SHP77 treated with DMSO at 0.1 percent for 48 hours (cell line): ENCODE measurements around the gene CYGB.
A peak's percentile ranks its signal among the peaks of the same experiment; 100 is the strongest.
"Not testable (repeated sequence)": the region's sequence is repeated elsewhere in the genome, so short reads cannot be mapped to it uniquely, and the experiment has no call there.

Source experiments
- DNase-seq: peaks from one replicate; lab custom pipeline; 2025; lab: John Stamatoyannopoulos, UW

Gene CYGB

DNA sequence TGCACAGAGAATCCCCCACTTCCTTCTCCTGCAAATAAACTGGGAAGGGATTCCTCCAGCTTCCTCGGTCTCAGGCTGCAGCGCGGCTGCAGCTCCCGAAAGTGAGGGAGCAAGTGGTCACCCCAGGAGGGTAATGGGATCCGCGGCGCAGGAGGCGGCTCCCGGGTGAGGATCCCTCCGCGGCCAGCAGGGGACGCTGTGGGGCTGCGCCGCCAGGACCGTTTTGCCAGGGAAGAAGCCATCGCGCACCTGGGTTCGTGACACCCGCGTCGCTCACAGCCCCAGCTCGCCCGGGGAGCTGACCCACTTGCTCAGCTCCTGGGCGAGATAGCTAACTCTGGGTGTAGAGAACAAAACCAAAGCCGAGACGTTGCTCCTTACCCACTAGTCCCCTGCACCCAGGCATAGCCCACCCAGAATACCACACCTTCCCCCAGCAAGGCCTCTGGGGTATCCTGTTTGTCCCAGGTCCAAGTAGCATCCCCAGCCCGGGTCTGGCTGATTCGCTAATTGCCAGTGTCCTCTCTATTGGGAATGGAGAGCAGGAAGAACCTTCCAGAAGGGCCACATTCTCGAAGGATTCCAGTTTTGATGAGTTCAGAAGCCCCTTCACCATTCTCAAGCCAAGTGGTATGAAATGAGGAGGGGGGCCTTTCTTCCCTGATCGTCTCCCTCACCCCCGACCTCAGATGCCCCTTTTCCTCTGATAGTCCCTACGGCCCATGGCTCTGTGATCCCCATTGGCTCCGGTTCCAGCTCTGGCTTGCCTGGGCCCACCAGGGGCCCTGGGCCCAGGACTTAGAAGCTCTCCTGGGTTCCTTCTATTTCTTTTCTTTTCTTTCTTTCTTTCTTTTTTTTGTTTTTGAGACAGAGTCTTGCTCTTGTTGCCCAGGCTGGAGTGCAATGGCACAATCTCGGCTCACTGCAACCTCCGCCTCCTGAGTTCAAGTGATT lies 14.1 kb downstream of the CYGB start:
- DNase-seq: no peak

DNA sequence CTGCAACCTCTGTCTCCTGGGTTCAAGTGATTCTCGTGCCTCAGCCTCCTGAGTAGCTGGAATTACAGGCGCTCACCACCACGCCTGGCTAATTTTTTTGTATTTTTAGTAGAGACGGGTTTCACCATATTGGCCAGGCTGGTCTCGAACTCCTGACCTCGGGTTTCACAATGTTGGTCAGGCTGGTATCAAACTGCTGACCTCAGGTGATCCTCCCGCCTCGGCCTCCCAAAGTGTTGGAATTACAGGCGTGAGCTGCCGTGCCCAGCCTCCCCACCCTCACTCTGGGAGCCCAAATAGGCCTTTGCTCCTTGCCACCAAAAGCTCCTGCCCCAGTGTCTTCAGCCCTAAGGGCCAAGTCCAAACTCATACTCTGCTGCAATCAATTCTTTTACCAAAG lies 15.8 kb downstream of the CYGB start:
- not testable (repeated sequence) for DNase-seq

DNA sequence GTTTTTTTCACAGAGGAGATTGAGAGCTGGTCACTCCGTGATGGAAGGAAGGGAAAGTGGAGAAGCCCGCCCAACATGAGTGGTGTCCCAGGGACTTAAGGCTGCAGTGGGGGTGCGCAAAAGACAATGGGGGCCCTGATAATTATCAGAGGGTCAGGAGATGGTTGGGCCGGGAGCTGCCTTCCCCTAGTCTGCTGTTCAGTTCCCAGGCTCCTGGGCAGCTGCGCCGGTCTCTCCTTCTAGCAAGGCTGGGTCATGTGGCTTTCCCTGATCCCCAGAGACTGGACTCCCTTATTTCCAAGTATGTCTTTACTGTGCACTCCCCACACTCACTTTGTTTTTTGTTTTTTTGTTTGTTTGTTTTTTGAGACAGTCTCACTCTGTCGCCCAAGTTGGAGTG lies 16.2 kb downstream of the CYGB start:
- no peak for DNase-seq

DNA sequence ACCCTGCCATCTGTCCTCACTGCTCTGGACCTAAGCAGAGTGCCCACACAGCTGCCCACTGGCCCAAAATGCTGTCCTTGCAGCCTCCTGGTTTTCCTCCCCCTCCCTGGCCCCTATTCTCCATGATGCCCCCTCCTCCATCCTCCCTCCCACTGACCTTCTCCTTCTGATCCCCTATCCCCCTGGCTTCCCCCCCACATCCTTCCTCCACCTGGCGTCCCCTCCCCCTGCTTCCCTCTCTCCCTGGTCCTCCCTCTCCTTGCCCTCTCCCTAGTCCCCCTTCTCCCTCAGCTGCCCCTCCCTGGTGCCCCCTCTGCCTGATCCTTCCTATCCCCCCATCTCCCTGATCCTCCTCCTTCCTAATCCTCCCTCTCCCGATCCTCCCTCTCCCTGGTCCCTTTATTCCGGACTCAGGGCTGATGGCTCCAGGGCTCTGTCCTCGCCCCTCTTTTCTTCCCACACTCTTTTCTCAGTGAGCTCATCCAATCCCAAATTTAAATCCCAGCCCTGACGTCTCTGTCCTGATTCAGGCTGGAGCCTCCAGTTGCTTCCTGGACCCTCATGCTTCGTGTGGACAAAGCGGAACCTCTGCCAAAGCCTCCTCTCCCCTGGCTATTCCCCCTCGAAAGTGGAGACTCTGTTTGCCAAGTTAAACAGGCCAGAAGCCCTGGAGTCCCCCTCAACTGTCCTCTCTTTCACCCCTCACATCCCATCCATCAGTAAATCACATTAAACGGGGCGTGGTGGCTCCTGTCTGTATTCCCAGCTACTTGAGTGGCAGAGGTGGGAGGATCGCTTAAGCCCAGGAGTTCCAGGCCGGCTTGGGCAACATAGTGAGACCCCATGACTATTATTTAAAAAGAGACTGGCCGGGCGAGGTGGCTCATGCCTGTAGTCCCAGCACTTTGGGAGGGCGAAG lies 18.2 kb downstream of the CYGB start:
- no peak for DNase-seq

DNA sequence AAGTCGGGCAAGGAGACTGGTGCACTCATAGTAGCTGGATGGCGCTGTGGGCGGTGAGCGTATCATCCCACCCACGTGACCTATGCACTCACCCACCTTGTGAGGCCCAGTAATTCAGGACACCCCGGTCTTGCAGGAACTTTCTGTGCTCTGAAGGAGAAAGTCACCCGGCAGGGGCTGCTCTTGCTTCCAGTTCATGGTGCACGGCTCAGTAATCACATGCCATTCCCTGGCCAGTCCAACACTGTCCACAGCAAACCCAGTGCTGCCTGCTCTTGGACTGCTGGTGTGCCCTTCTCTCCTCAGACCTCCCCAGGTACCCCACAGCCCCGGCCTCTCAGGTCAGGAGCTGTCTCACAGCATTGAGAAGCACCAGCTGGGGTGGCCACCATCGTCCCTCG lies 19.9 kb downstream of the CYGB start:
- DNase-seq: no peak

DNA sequence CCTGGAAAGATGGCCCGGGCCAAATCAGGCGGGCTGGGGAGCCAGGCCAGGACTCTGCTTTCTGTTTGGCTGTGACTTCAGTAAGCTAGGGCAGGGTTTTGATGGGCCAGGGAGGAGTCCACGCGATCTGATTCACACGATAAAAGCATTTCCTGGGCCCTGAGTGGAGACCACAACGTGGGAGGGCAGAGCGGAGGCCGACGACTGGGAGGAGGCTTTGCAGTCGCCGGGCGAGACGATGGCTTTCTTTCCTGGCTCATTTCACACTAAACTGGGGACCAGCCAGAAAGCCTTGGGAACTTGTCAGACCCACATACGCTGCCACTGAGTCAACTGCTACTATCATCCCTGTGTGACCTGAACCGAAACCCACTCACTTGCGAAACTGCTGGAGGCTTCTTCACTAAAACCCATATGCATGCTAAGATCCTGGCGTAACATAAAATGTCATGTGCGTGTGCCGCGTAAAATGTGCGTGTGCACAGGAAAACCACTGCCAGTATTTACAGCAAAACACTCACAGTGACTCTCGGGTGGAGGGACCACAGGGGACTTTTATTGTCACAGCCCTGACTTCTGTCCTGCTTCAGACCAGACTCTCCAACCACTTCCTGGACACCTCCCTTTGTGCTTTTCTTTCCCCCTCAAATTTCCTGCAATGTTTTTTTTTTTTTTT lies 22.1 kb downstream of the CYGB start:
- DNase-seq: no peak

DNA sequence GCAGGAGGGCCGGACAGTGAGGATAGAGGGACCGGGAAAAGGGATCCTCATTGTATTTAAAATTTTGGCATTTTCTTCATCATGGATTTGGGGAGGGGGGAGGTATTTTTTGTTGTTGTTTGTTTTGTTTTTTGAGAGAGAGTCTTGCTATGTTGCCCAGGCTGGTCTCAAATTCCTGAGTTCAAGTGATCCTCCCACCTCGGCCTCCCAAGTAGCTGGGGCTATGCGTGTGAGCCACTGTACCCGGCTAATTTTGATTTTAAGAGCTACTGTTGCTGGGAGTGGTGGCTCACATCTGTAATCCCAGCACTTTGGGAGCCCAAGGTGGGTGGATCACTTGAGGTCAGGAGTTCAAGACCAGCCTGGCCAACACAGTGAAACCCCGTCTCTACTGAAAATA lies 23.2 kb downstream of the CYGB start:
- DNase-seq: not testable (repeated sequence)

DNA sequence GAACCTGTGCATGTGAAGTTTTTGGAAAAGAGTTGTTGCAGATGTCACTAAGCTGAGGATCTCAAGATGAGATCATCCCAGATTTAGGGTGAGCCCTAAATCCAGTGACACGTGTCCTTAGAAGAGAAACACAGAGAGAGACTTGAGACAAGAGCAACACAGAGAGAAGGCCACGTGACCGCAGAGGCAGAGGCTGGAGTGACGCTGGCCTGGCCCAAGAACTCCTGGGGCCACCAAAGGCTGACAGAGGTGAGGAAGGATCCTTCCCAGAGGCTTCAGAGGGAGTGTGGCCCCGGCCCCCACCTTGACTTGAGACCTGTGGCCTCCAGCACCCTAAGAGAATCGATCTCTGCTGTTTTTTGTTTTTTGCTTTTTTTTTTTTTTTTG lies 24.2 kb downstream of the CYGB start:
- no peak for DNase-seq

DNA sequence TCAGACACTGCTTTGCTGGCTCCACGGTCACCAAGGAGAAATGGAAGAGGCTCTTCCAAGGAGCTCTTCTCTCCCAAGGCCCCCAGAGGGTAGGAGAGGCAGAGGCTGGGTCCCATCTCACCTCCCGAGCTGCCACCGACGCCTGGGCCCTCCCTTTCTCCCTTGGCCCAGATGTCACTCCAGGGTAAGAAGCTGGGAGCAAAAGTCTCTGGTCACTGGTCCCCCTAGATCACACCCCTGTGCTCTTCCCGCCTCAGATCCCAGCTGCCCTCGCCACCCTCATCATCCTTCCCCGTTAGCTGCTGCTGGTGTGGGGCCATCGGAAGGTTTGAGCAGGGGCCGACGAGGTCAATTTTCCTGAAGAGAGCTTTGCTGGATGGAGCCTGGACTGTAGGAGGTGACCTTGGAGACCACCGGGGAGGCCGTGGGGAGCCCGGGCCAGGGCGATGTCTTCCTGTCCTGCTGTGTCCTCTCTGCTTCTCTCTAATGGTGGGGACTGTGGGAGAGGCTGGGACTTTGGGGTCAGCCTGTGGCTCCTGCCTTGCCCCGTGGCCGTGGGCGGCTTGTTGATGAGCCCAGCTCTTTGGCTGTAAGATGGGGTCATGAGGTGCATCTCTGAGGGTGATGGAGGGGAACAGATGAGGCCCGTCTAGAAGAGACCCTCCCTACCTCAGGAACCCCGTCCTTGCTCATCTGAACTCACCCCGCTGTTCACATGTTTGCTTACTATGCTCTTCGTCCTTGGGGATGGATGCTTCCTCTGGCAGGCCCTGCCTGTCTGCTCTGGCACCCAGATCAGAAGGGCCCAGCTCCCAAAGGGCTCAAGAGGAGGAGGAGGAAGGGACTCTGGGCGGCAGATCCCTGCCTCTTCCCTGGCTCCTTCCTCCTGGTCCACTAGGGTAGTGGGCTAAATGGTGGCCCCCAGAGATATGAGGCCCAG lies 24.9 kb downstream of the CYGB start:
- DNase-seq: no peak

DNA sequence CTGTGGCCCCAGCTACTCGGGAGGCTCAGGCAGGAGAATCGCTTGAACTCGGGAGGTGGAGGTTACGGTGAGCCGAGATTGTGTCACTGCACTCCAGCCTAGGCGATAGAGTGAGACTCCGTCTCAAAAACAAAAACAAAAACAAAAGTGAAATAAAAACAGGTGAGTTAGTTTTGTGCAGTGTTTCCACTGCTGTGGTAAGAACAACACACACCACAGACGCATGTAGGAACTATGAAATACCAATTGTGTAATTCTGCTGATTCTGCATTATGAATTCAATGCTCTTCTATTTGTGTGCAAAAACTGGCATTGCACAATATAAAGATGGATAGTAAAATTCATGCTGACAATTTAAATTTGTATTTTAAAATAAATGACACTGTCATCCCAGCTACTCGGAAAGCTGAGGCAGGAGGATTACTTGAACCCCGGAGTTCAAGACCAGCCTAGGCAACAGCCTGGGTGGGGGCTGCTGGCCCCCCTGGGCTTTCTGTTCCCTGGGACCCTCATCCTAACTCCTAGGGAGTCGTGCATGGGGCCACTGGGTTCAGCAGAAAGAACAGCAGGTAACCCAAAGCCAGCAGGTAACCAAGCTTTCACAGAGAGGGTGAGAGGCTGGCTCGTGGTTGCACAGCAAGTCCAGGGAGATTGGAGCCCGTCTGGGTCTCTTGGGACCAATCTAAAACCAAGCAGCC lies 25.7 kb downstream of the CYGB start:
- no peak for DNase-seq

DNA sequence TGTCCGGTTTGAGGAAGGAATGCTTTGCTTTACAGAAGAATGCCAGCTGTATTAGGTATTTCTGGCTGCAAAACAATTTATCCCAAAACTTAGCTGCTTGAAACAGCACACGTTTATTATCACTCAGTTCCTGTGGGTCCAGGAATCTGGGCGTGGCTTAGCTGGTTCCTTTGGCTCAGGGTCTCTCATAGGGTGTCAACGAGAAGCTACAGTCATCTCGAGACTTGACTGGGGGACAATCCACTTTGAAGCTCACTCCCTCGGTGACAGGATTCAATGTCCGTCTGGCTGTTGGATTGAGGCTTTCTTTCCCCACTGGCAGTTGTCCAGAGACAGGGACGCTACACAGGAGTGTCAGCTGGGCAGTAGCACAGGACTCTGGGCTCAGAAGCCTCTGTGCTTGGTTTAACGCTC lies 26.7 kb downstream of the CYGB start:
- no peak for DNase-seq

DNA sequence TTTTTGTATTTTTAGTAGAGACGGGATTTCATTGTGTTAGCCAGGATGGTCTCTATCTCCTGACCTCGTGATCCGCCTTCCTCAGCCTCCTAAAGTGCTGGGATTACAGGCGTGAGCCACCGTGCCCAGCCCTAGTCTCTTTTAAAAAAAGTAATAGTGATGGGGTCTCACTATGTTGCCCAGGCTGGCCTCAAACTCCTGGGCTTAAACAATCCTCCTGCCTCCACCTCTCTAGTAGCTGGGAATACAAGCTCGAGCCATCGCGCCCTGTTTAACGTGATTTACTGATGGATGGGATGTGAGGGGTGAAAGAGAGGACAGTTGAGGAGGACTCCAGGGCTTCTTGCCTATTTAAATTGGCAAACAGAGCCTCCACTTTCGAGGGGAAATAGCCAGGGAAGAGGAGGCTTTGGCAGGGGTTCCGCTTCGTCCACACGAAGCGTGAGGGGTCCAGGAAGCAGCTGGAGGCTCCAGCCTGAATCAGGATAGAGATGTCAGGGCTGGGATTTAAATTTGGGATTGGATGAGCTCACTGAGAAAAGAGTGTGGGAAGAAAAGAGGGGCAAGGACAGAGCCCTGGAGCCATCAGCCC lies 28.9 kb downstream of the CYGB start:
- not testable (repeated sequence) for DNase-seq

DNA sequence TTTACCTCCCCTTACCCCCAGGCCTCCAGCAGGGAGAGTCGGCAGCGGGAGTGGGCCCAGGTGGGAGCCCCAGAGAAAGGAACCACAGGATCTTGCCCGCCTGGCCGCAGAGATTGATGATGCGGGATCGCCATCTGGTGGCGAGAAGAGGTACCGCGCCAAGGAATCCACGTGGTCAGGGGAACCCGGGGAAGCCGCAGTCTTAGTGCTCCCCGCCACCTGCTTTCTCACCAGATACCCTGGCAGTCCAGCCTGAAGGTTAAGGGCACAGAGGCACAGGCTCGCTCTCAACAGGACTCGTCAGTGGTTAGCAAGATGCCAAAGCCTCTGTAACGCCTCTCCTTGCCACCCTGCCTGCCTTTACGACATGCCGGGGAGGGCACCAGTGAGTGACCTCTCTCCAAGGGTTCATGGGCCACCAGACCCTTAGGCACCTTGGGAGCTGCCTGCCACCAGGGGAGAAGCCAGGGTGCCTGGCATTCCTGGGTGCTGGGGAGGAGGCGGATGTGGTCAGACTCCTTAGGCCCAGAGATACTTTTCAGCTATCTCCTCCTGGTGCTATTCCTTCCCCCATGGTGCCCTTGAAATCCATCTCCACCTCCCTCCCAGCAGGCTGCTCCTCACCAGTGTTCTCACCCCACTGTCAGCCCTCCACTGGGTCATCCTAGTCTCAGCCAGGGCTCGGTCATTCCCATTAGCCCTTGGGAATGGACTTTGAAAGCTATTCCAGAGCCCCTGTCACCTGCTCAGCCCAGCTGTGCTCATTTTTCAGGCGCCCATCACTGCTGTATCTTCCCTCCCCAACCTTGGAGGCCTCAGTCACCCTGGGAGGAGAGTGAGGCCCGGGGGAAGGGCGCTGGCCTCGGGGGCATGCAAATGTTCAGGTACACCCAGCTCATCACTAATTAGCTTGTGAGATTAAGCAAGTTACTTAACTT lies 30.8 kb downstream of the CYGB start:
- DNase-seq: peak; percentile 52

DNA sequence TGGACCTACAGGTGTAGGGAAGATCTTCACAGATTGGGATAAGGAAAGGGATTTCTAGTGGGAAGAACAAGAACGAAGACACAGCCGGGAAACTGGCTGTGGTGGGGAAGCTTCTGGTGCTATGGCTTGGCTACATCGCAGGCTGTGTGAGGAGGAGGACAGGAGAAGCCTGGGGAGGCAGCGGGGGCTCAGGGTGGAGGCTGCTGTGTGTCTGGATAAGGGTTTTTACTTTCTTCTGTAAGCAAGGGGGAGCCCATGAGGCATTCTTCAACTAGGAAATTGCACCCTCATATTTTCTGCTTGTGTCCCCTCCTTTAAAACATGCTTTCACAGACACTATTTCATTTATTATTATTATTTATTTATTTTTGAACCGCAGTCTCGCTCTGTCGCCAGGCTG lies 33.4 kb downstream of the CYGB start:
- DNase-seq: no peak

DNA sequence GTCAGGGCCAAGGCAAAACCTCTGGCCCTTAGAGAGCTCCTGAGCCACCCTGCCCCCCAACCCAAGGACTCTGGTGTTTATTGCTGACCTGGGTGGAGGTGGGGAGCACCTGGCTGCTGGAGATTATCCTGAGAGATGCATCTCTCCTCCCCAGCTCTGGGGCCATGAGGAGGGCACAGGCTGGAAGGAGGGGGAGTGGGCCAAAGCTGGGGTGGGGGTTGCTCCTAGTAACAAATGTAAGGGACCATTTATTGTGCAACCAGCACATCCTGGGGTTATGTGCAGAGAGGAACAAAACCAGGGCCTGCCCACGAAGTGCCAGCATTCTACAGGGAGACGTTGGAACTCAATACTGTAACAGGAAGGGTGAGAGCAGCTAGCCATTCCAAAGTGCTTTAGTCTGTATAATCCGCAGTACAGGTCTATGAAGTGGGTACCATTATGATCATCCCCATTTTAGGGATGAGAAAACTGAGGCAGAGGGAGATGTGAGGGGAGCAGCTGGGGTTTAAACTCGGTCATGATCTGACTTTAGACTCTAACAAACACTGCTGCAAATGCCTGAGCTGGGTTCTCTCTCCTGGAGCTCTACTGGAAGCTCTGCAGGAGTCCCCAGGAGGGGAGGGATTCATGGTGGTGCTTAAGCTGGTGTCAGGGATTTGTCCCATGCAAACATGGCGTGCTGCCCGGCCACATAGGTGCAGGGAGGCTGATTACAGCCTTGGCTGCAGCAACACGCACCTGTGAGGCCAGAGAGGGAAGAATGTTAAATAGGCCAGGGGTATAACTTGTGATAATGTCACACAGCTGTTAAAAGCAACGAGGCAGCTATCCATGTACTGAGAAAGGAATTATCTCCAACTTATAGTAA lies 34.9 kb downstream of the CYGB start:
- DNase-seq: no peak

DNA sequence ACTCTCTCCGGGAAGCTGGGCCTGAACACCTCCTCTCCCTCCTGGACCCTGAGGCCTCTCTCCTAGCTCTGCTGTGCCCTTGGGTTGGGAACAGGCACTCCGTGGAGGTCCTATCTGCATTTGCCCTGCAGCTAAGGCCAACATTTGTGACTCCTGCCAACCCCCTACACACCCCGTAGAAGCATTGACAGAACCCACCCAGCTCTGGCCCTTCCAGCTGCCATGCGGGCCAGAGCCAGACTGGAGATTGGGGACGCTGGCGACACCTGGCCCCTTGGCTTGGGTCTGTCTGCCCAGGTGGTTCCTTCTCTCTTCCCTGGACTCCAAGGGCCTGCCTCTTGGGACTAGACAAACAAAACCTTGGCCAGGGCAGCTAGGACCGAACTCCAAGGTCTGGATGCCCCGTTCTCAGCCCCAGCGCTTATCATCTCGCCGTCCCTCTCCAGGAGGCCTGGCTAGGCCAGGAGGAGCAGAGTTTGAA lies 35.6 kb downstream of the CYGB start:
- DNase-seq: no peak

DNA sequence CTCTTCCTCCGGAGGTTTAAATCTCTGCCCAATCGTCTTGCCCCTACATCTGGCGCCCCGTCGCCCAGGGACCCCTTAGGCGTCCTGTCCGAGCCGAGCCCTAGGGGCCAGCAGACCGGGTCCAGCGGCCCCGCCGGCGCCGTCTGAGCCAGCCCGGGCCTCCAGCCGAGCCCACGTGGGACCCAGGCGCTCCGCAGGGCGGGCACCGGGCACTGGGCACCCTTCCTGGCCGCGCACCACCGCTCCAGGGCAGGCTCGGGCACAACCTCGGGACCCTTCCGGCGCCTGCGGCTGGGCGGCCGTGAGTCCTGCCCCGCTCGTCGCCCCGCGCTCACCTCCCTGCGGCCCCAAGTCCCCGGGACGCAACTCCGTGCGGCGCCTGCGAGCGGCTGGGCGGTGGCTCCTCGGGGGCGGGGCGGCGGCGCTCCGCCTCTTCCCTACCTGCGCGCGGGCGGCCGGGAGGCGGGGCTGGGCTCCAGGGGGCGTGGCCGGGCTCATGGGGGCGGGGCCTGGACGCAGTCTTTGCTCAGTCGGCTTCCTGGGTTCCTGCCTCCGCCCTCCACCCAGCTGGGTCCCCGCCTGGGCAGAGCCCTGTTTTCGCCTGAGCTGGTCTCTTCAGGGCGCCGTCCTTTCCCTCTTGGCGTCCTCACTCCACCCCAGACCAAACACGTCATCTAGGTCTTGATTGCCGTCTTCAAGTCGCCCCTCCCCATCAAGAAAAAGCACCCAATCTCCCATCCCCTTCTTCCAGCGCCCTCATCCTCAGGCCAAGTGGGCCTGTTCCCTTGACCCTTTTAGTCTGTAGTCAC lies 36.3 kb downstream of the CYGB start, which contains the start of gene RHBDF2:
Gene RHBDF2 (minus strand): TSS at position 406 of the 809 bp plus-strand sequence. CDS start 19,899 bp downstream, outside the sequence.
- DNase-seq: peak; percentile 55
